HepG2 (cell line): ENCODE data around the gene ACP2.

Source experiments
- KDM4B ChIP-seq: sonication (generic); formaldehyde crosslinking; IDR thresholded peaks from 2 replicates; pipeline ENCODE4 v1.4.0; 2020; ENCODE audit warnings: missing genetic modification reagents
- KDM6A ChIP-seq: IDR thresholded peaks from 2 replicates; pipeline ENCODE4 v1.6.1; 2016; ENCODE audit warnings: low read depth
- POLR2A ChIP-seq, 2 experiments: IDR thresholded peaks; 2 replicates each; pipeline ENCODE4 v1.6.1; 2011; ENCODE audit warnings: low read depth in 2 of 2, low read length in 2 of 2, mild to moderate bottlenecking in 1 of 2, moderate library complexity in 1 of 2; ENCODE audit not compliant: insufficient read depth in 1 of 2
- SIN3A ChIP-seq: IDR thresholded peaks from 2 replicates; pipeline ENCODE4 v1.6.1; 2011; ENCODE audit warnings: low read depth, mild to moderate bottlenecking, control low read depth, low read length, borderline replicate concordance
- ZFP41 ChIP-seq: sonication (generic); formaldehyde crosslinking; IDR thresholded peaks from 2 replicates; pipeline ENCODE4 v1.4.0; 2020; ENCODE audit warnings: mild to moderate bottlenecking, missing genetic modification reagents, borderline replicate concordance
- ZNF292 ChIP-seq: sonication (generic); formaldehyde crosslinking; IDR thresholded peaks from 2 replicates; pipeline ENCODE4 v1.8.1; 2022; ENCODE audit warnings: mild to moderate bottlenecking, low read depth, missing genetic modification reagents, borderline replicate concordance
- TF ChIP-seq, protein P1 (sequence below): sonication (generic); formaldehyde crosslinking; IDR thresholded peaks from 2 replicates; pipeline ENCODE4 v1.5.0; 2020; ENCODE audit warnings: mild to moderate bottlenecking, missing genetic modification reagents, moderate library complexity
- TF ChIP-seq, protein P2 (sequence below): sonication (generic); formaldehyde crosslinking; IDR thresholded peaks from 2 replicates; pipeline ENCODE4 v1.4.0; 2020; ENCODE audit warnings: missing genetic modification reagents
- TF ChIP-seq, protein P3 (sequence below): IDR thresholded peaks from 2 replicates; pipeline ENCODE4 v1.6.1; 2016; ENCODE audit warnings: missing genetic modification reagents, missing compliant biosample characterization

DNA sequence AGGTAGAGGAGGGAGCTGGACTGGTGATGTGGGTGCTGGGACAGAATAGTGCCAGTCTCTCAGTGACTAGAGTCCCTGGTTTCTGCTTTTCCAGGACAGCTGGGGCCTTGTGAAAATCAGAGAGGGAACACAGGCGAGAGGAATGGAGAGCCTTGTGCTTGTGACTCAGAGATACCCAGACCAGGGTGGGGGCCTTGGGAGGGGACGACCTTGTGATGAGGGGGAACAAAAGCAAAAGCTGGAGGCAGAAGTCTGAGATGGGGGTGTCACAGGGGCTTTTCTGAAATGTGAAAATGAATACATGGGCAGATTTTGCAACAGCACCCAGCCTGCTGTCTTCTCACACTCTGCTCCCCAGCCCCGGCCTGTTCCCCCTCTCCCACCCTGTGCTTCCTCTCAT, 5.8 kb upstream of the ACP2 start:
- TF ChIP-seq, protein P1, sequence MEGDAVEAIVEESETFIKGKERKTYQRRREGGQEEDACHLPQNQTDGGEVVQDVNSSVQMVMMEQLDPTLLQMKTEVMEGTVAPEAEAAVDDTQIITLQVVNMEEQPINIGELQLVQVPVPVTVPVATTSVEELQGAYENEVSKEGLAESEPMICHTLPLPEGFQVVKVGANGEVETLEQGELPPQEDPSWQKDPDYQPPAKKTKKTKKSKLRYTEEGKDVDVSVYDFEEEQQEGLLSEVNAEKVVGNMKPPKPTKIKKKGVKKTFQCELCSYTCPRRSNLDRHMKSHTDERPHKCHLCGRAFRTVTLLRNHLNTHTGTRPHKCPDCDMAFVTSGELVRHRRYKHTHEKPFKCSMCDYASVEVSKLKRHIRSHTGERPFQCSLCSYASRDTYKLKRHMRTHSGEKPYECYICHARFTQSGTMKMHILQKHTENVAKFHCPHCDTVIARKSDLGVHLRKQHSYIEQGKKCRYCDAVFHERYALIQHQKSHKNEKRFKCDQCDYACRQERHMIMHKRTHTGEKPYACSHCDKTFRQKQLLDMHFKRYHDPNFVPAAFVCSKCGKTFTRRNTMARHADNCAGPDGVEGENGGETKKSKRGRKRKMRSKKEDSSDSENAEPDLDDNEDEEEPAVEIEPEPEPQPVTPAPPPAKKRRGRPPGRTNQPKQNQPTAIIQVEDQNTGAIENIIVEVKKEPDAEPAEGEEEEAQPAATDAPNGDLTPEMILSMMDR (CRISPR knock-in tag), result no peak
- no peak for TF ChIP-seq ZFP41 (CRISPR knock-in tag)
- no peak for TF ChIP-seq KDM6A (CRISPR knock-in tag)
- TF ChIP-seq KDM4B (CRISPR knock-in tag), result no peak
- no peak for TF ChIP-seq POLR2A (IDR thresholded peaks at IDR 0.05; ENCODE audit: insufficient read depth in 1 of 2, low read depth in 2 of 2, low read length in 2 of 2)
- TF ChIP-seq SIN3A, result no peak
- TF ChIP-seq, protein P2, sequence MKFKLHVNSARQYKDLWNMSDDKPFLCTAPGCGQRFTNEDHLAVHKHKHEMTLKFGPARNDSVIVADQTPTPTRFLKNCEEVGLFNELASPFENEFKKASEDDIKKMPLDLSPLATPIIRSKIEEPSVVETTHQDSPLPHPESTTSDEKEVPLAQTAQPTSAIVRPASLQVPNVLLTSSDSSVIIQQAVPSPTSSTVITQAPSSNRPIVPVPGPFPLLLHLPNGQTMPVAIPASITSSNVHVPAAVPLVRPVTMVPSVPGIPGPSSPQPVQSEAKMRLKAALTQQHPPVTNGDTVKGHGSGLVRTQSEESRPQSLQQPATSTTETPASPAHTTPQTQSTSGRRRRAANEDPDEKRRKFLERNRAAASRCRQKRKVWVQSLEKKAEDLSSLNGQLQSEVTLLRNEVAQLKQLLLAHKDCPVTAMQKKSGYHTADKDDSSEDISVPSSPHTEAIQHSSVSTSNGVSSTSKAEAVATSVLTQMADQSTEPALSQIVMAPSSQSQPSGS (CRISPR knock-in tag), result no peak
- TF ChIP-seq, protein P3, sequence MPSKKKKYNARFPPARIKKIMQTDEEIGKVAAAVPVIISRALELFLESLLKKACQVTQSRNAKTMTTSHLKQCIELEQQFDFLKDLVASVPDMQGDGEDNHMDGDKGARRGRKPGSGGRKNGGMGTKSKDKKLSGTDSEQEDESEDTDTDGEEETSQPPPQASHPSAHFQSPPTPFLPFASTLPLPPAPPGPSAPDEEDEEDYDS, result no peak
- TF ChIP-seq ZNF292, result no peak
